WI38 (cell line): ENCODE measurements around the gene MTR.

Experiments used
- H3K4me3 ChIP-seq: 2 replicates; pipeline ENCODE4 v1.5.1; 2011; ENCODE audit warnings: low read depth, mild to moderate bottlenecking, control low read depth, low read length
- CTCF ChIP-seq: IDR thresholded peaks from 2 replicates; pipeline ENCODE4 v1.5.1; 2012; ENCODE audit warnings: low read depth, mild to moderate bottlenecking, control low read depth, low read length

MTR gene

GRCh38 chr1:236761397-236762132 lies 33.5 kb upstream of the MTR start:
- no peak for TF ChIP-seq CTCF
- H3K4me3 ChIP-seq = no peak overlapping the region

DNA sequence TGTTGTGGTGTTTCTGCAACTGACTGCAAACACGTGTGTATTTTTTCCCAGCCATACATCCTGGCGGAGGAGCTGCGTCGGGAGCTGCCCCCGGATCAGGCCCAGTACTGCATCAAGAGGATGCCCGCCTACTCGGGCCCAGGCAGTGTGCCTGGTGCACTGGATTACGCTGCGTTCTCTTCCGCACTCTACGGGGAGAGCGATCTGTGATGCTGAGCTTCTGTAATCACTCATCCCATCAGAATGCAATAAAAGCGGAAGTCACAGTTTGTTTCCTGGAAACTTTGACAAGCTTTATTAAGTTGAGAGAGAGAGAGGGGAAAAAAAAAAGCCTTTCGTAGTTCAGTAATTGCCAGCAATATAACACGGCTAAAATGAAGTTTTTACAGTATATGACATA lies 32.7 kb upstream of the MTR start:
- no peak overlapping the region for H3K4me3 ChIP-seq
- TF ChIP-seq CTCF = no peak

- no peak overlapping the region for H3K4me3 ChIP-seq
- TF ChIP-seq CTCF = no peak
Measured at GRCh38 chr1:236765831-236766230, 29.3 kb upstream of the MTR start.

- no peak for TF ChIP-seq CTCF
- no peak overlapping the region for H3K4me3 ChIP-seq
Measured at GRCh38 chr1:236766506-236766905, 28.6 kb upstream of the MTR start.

DNA sequence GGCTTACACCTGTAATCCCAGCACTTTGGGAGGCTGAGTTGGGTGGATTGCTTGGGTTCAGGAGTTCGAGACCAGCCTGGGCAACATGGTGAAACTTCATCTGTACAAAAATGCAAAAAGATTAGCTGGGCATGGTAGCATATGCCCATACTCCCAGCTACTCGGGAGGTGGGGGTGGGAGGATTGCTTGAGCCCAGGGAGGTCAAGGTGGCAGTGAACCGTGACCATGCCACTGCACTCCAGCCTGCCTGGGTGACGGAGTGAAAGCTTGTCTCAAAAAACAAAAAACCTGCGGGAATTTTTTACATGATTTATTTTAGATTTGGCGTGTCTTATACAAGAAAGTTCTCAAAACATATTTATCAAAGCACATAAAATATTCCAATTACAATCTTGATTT lies 27.8 kb upstream of the MTR start:
- H3K4me3 ChIP-seq = no peak overlapping the region
- TF ChIP-seq CTCF = no peak

- H3K4me3 ChIP-seq = no peak overlapping the region
- TF ChIP-seq CTCF = no peak
Measured at GRCh38 chr1:236768601-236769000, 26.5 kb upstream of the MTR start.

- no peak overlapping the region for H3K4me3 ChIP-seq
Measured at GRCh38 chr1:236773919-236774318, 21.2 kb upstream of the MTR start.

More at GRCh38 chr1:236773919-236774318, 21.2 kb upstream of the MTR start:
- no peak for TF ChIP-seq CTCF
